ENCODE data around the gene KCTD1. TPM values are rescaled to one million over a fixed set of nuclear protein-coding genes. Genes with fewer than 3 reads are reported as not detected.

KCTD1 gene
- total and polyA plus RNA-seq, 10 of the 15 experiments (the other 5 are each of a cell fraction or from before 2014, with no cell fraction given) = 1.5 to 13.4 (median 5.5) TPM

DNA sequence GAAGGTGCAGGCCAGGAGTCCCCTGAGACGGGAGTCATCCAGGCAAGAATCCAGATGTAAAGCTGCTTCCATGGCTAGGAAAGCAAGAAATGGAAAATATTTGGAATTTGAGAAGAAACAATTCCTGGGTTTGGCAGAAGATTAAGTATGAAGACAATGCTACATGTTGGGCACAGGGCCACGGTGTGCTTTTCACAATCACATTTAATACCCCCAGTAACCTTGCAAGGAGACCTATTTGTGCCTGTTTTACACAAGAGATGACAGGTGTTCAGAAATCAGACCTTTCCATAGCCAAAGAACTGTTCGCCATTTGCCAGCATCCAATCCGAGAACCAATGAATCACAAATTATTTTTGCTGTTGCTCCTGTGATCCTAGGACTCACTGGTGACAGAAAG, 50.5 kb downstream of the KCTD1 start (continued):
- TF ChIP-seq, protein P1, sequence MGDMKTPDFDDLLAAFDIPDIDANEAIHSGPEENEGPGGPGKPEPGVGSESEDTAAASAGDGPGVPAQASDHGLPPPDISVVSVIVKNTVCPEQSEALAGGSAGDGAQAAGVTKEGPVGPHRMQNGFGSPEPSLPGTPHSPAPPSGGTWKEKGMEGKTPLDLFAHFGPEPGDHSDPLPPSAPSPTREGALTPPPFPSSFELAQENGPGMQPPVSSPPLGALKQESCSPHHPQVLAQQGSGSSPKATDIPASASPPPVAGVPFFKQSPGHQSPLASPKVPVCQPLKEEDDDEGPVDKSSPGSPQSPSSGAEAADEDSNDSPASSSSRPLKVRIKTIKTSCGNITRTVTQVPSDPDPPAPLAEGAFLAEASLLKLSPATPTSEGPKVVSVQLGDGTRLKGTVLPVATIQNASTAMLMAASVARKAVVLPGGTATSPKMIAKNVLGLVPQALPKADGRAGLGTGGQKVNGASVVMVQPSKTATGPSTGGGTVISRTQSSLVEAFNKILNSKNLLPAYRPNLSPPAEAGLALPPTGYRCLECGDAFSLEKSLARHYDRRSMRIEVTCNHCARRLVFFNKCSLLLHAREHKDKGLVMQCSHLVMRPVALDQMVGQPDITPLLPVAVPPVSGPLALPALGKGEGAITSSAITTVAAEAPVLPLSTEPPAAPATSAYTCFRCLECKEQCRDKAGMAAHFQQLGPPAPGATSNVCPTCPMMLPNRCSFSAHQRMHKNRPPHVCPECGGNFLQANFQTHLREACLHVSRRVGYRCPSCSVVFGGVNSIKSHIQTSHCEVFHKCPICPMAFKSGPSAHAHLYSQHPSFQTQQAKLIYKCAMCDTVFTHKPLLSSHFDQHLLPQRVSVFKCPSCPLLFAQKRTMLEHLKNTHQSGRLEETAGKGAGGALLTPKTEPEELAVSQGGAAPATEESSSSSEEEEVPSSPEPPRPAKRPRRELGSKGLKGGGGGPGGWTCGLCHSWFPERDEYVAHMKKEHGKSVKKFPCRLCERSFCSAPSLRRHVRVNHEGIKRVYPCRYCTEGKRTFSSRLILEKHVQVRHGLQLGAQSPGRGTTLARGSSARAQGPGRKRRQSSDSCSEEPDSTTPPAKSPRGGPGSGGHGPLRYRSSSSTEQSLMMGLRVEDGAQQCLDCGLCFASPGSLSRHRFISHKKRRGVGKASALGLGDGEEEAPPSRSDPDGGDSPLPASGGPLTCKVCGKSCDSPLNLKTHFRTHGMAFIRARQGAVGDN (IDR thresholded peaks at IDR 0.05) = no peak
- no peak for TF ChIP-seq MEF2A (IDR thresholded peaks at IDR 0.05; ENCODE audit: insufficient read depth, low read depth, low read length)
- no peak for TF ChIP-seq BCL11A (IDR thresholded peaks at IDR 0.05; ENCODE audit: low read depth, low read length)
- no peak for TF ChIP-seq MYB (IDR thresholded peaks at IDR 0.05; ENCODE audit: borderline replicate concordance, low read depth, low read length)
- TF ChIP-seq, protein P2, sequence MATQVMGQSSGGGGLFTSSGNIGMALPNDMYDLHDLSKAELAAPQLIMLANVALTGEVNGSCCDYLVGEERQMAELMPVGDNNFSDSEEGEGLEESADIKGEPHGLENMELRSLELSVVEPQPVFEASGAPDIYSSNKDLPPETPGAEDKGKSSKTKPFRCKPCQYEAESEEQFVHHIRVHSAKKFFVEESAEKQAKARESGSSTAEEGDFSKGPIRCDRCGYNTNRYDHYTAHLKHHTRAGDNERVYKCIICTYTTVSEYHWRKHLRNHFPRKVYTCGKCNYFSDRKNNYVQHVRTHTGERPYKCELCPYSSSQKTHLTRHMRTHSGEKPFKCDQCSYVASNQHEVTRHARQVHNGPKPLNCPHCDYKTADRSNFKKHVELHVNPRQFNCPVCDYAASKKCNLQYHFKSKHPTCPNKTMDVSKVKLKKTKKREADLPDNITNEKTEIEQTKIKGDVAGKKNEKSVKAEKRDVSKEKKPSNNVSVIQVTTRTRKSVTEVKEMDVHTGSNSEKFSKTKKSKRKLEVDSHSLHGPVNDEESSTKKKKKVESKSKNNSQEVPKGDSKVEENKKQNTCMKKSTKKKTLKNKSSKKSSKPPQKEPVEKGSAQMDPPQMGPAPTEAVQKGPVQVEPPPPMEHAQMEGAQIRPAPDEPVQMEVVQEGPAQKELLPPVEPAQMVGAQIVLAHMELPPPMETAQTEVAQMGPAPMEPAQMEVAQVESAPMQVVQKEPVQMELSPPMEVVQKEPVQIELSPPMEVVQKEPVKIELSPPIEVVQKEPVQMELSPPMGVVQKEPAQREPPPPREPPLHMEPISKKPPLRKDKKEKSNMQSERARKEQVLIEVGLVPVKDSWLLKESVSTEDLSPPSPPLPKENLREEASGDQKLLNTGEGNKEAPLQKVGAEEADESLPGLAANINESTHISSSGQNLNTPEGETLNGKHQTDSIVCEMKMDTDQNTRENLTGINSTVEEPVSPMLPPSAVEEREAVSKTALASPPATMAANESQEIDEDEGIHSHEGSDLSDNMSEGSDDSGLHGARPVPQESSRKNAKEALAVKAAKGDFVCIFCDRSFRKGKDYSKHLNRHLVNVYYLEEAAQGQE (IDR thresholded peaks at IDR 0.05; ENCODE audit: low read depth, low read length) = no peak
- TF ChIP-seq SMAD5 (IDR thresholded peaks at IDR 0.05; ENCODE audit: low read depth) = no peak
- no peak for TF ChIP-seq TBL1XR1 (IDR thresholded peaks at IDR 0.05; ENCODE audit: low read depth, low read length)
